Lung (tissue), 12 donors: ENCODE results near the gene PAPSS2. TPM values are rescaled to one million over a fixed set of nuclear protein-coding genes. Genes with fewer than 3 reads are reported as not detected.

Experiments used
- ATAC-seq: fragments of 200-7000 bp; cut with Tn5 transposase; one replicate; pipeline ENCODE4 v1.9.1; 2020; ENCODE audit warnings: moderate number of reproducible peaks; ENCODE audit not compliant: insufficient read depth, low FRiP score
- DNase-seq, 3 donors: peaks; one replicate each; pipeline ENCODE4 v3.0.0-alpha.2; 2013 to 2017
- H3K27ac ChIP-seq, 2 donors: one replicate each; pipeline ENCODE4 v1.5.1; 2013; ENCODE audit warnings: mild to moderate bottlenecking in 2 of 2, moderate library complexity in 2 of 2, control low read depth in 1 of 2, inconsistent platforms in 1 of 2, low read depth in 1 of 2, low read length in 1 of 2
- H3K27me3 ChIP-seq, 3 donors: one replicate each; pipeline ENCODE4 v1.5.1; 2013; ENCODE audit warnings: low read length in 2 of 3; ENCODE audit not compliant: control insufficient read depth in 3 of 3, insufficient read depth in 3 of 3
- H3K36me3 ChIP-seq, 4 donors: one replicate each; pipeline ENCODE4 v1.5.1; 2013; ENCODE audit warnings: low read length in 4 of 4, mild to moderate bottlenecking in 1 of 4, moderate library complexity in 1 of 4; ENCODE audit not compliant: control insufficient read depth in 4 of 4, insufficient read depth in 4 of 4
- H3K4me1 ChIP-seq, 5 donors: one replicate each; pipeline ENCODE4 v1.5.1; 2013; ENCODE audit warnings: low read length in 5 of 5, mild to moderate bottlenecking in 2 of 5, moderate library complexity in 1 of 5; ENCODE audit not compliant: control insufficient read depth in 5 of 5, insufficient read depth in 5 of 5
- H3K4me3 ChIP-seq: one replicate; pipeline ENCODE4 v1.5.1; 2013; ENCODE audit warnings: mild to moderate bottlenecking, control low read depth, moderate library complexity
- H3K9ac ChIP-seq, 2 donors: one replicate each; pipeline ENCODE4 v1.5.1; 2013; ENCODE audit warnings: low read length in 2 of 2, control low read depth in 1 of 2; ENCODE audit not compliant: insufficient read depth in 1 of 2
- H3K9me3 ChIP-seq, 4 donors: one replicate each; pipeline ENCODE4 v1.5.1; 2013; ENCODE audit warnings: low read length in 3 of 4, mild to moderate bottlenecking in 1 of 4, moderate library complexity in 1 of 4; ENCODE audit not compliant: control insufficient read depth in 4 of 4, insufficient read depth in 3 of 4
- CTCF ChIP-seq: IDR thresholded peaks from 2 replicates; pipeline ENCODE4 v1.5.1; 2012; ENCODE audit warnings: mild to moderate bottlenecking; ENCODE audit errors: control extremely low read depth, extremely low read depth
- WGBS, 2 donors: extraction: QIAGEN DNeasy Blood & Tissue Kit; methylation state at CpG; one replicate each; pipeline ENCODE4 v1.1.7; 2013; 5-methylcytosine and 5-hydroxymethylcytosine counted together
- polyA plus RNA-seq, 2 donors: library from polyadenylated mRNA; stranded (reverse); fragments of 200-250 nt; gene quantifications; one replicate each; pipeline ENCODE4 v1.2.1, GENCODE V29; 2013
- total RNA-seq, 2 donors: library from RNA; depleted of rRNA in 1 of 2; stranded (reverse); fragments of >200 nt in 1 of 2; gene quantifications; one replicate each; pipeline ENCODE4 v1.2.1, GENCODE V29; 2014 to 2021
- donor health status: control.
- donor health status: control.
- donor health status: Bipolar disorder and iron deficiency.
- donor health status: healthy.
- donor health status: DM: yes; HTN: yes; CAD: no.

The PAPSS2 gene
- total and polyA plus RNA-seq, 4 donors, result 29.0 to 107 (median 81.1) TPM

- Histone ChIP-seq H3K36me3 (peaks cover 3 to 15% (median 5%) of the 10 kb centered on the region in 4 donors), H3K27ac (no peak overlapping the region), H3K9ac (no peak overlapping the region), H3K27me3 (no peaks in the 10 kb centered on the region), H3K4me3 (no peak overlapping the region), H3K4me1 (peaks cover 0 to 6% (median 0%) of the 10 kb centered on the region in 5 donors), H3K9me3 (no peaks in the 10 kb centered on the region)
- no peak for TF ChIP-seq CTCF
- DNase-seq, result no peak
- WGBS, 2 donors, result 80 to 98% methylated on average over 3 of the region's 3 CpGs
- ATAC-seq, result no peak
These were observed 130.5 kb downstream of the PAPSS2 start for GRCh38 chr10:87790185-87790584.

- 77 to 83% methylated on average over 3 of the region's 3 CpGs for WGBS, 2 donors
- peaks cover 0 to 20% (median 0%) of the 10 kb centered on the region in 5 donors for H3K4me1 ChIP-seq
- no peaks in the 10 kb centered on the region for H3K27me3 ChIP-seq
- no peak for DNase-seq
- ATAC-seq, result no peak
- H3K4me3 ChIP-seq, result no peak overlapping the region
- H3K27ac ChIP-seq, result no peak overlapping the region
- no peak for TF ChIP-seq CTCF
- peaks cover 0 to 2% (median 0%) of the 10 kb centered on the region in 4 donors for H3K9me3 ChIP-seq
- no peak overlapping the region for H3K9ac ChIP-seq
- peaks cover 2 to 22% (median 7%) of the 10 kb centered on the region in 4 donors for H3K36me3 ChIP-seq
These were observed 134.6 kb downstream of the PAPSS2 start for GRCh38 chr10:87794285-87794684.

Other genes with a start within 250 kb of the PAPSS2 start
- gene MINPP1, start 155.0 kb upstream of the PAPSS2 start, total RNA-seq, result 10 to 100 TPM; 14.2 to 31.2 TPM
- gene MINPP1, start 155.0 kb upstream of the PAPSS2 start, polyA plus RNA-seq, result 10 to 100 TPM in 1 of 2 donors, 1 to 10 TPM in 1; 8.2 to 10.6 TPM
- gene ATAD1, start 158.3 kb downstream of the PAPSS2 start, total RNA-seq, result 10 to 100 TPM; 37.6 to 50.2 TPM
- 10 to 100 TPM; 11.6 to 19.8 TPM for gene ATAD1, start 158.3 kb downstream of the PAPSS2 start, polyA plus RNA-seq
- gene KLLN, start 203.7 kb downstream of the PAPSS2 start, total RNA-seq, result 1 to 10 TPM; 1.1 to 1.5 TPM
- under 1 TPM; 0.14 to 0.66 TPM for gene KLLN, start 203.7 kb downstream of the PAPSS2 start, polyA plus RNA-seq
- 100 to 1,000 TPM in 1 of 2 donors, 10 to 100 TPM in 1; 91.9 to 334 TPM for gene PTEN, start 203.7 kb downstream of the PAPSS2 start, total RNA-seq
- 10 to 100 TPM; 29.4 to 36.3 TPM for gene PTEN, start 203.7 kb downstream of the PAPSS2 start, polyA plus RNA-seq